ENCODE results near the gene CISD1. TPM values are rescaled to one million over a fixed set of nuclear protein-coding genes. Genes with fewer than 3 reads are reported as not detected.

CISD1 gene
- 38.8 to 58.7 TPM (median 57.3 TPM) in 5 replicates for total RNA-seq (2022; extraction: Qiagen RNA extraction; ENCODE audit: low read depth)

GRCh38 chr10:58268946-58269781, at the start of gene CISD1:
Gene CISD1 (plus strand): TSS chr10:58269162. CDS start chr10:58269274, 112 bp downstream.

GRCh38 chr10:58267713-58268453, 1.1 kb upstream of the CISD1 start, which contains the start of gene IPMK:
Gene IPMK (minus strand): TSS chr10:58267894. CDS start chr10:58267611, 283 bp downstream.

GRCh38 chr10:58334817-58335305, 65.9 kb downstream of the CISD1 start, which contains the start of gene UBE2D1:
Gene UBE2D1 (plus strand): TSS chr10:58335006. CDS start chr10:58335202, 196 bp downstream.

Other genes with a start within 250 kb of the CISD1 start
- 2.0 to 3.4 TPM (median 3.0 TPM) in 5 replicates for gene IPMK, start 1.3 kb upstream of the CISD1 start, total RNA-seq (2022; extraction: Qiagen RNA extraction; ENCODE audit: low read depth)
- gene UBE2D1, start 65.8 kb downstream of the CISD1 start, total RNA-seq (2022; extraction: Qiagen RNA extraction; ENCODE audit: low read depth): 14.3 to 30.3 TPM (median 23.6 TPM) in 5 replicates
- 74.8 to 86.4 TPM (median 84.7 TPM) in 5 replicates for gene TFAM, start 116.2 kb downstream of the CISD1 start, total RNA-seq (2022; extraction: Qiagen RNA extraction; ENCODE audit: low read depth)
- 22.5 to 32.9 TPM (median 28.8 TPM) in 5 replicates for gene BICC1, start 243.7 kb downstream of the CISD1 start, total RNA-seq (2022; extraction: Qiagen RNA extraction; ENCODE audit: low read depth)

Data from A549 treated with DMSO at 1 μM for 4 hours (cell line).